Daoy (cell line): Measurements from ENCODE around the gene TCP11L1. TPM values are rescaled to one million over a fixed set of nuclear protein-coding genes. Genes with fewer than 3 reads are reported as not detected.
A peak's percentile ranks its signal among the peaks of the same experiment; 100 is the strongest.

Experiments used
- DNase-seq: peaks from one replicate; pipeline ENCODE4 v3.0.0-alpha.2; 2015; ENCODE audit warnings: low read depth
- total RNA-seq: library from RNA; depleted of rRNA; stranded (reverse); fragments of >200 nt; shearing (Covaris generic); gene quantifications from 2 replicates; pipeline ENCODE4 v1.2.3, GENCODE V29; 2014; rRNA removed

Gene TCP11L1, protein sequence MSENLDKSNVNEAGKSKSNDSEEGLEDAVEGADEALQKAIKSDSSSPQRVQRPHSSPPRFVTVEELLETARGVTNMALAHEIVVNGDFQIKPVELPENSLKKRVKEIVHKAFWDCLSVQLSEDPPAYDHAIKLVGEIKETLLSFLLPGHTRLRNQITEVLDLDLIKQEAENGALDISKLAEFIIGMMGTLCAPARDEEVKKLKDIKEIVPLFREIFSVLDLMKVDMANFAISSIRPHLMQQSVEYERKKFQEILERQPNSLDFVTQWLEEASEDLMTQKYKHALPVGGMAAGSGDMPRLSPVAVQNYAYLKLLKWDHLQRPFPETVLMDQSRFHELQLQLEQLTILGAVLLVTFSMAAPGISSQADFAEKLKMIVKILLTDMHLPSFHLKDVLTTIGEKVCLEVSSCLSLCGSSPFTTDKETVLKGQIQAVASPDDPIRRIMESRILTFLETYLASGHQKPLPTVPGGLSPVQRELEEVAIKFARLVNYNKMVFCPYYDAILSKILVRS
- 17.3 and 19.7 TPM in 2 replicates for total RNA-seq

GRCh38 chr11:33039274-33040032, at the start of gene TCP11L1:
Gene TCP11L1, plus strand, starts transcription at chr11:33039572. Its CDS starts 4,202 bp downstream, at chr11:33043774.
- peak; percentile 97 for DNase-seq

GRCh38 chr11:32990481-32990880, 48.9 kb upstream of the TCP11L1 start:
- DNase-seq: no peak

GRCh38 chr11:32991427-32991826, 47.9 kb upstream of the TCP11L1 start:
- DNase-seq: no peak

GRCh38 chr11:32991898-32992297, 47.5 kb upstream of the TCP11L1 start:
- no peak for DNase-seq

- DNase-seq: peak; percentile 23
Observed at GRCh38 chr11:33000181-33000580, 39.2 kb upstream of the TCP11L1 start.

DNA sequence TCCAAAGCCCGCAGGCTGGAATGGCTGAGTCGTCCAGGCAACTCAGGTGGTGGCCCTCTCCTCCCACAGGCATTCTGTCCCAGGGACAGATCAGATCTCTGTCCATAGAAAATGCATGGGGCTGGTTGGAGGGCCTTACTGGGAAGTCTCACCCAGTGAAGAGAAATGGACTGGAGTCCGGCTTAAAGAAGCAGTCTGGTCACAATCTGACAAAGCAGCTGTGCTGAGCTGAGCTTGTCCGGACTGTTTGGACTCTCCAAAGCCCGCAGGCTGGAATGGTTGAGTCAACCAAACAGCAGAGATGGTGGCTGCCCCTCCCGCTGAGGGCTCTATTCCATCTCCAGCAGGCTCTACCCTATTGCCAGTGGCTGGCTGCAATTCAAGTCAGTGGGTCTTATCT, 38.1 kb upstream of the TCP11L1 start:
- no peak for DNase-seq

GRCh38 chr11:33001751-33002542, 37.4 kb upstream of the TCP11L1 start:
- DNase-seq: no peak

DNA sequence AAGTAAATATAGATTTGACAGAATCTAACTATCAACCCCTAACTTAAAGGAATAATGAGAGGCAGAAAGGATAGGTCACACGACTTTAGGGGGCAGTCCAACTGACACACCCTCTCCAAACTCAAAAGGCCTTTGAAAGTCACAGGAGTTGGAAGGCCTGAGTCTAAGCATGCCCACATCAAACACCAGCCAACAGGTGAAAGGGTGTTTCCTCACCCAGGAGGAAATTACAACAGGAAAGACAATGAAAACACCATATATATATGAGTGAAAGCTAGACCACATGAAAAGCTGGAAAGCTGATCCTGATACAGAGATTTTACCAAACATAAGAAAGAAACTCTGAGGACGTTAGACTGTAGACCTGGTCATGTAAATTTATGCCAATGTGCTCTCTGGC, 34.2 kb upstream of the TCP11L1 start:
- DNase-seq: no peak

DNA sequence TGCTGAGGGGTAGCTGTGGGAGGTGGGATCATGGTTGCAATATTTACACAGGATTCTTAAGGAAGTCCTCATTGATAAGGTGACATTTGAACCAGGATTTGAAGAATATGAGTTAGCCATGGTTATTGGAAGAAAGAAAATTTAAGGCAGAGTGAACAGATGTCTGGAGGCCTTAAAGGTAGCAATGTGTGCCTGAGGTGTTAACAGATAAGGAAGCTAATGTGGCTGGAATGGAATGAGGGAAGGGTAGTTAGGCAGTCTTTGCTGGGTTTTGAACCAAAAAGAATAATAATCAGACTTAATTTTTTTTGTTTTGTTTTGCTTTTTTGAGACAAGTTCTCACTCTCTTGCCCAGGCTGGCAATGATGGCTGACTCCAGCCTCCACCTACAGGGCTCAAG, 33.4 kb upstream of the TCP11L1 start:
- DNase-seq: no peak

DNA sequence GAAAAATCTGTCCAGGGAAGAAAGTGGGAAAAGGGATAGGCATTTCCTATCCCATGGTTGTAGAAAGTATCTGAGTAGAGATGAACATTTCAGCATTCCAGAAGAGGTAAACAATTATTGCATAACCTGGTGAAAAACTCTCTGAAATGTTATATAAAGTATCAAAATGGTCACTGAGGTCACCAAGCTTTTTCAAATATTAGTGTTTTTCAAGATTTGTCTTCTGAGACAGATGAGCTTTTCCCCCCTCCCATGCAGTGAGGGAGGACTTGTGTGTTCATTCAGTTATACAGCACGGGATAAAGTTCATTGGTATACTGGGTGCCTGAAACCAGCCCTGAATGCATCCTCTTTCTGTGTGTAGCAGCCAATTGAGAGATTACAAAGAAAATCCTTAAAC, 25.6 kb upstream of the TCP11L1 start:
- DNase-seq: no peak

DNA sequence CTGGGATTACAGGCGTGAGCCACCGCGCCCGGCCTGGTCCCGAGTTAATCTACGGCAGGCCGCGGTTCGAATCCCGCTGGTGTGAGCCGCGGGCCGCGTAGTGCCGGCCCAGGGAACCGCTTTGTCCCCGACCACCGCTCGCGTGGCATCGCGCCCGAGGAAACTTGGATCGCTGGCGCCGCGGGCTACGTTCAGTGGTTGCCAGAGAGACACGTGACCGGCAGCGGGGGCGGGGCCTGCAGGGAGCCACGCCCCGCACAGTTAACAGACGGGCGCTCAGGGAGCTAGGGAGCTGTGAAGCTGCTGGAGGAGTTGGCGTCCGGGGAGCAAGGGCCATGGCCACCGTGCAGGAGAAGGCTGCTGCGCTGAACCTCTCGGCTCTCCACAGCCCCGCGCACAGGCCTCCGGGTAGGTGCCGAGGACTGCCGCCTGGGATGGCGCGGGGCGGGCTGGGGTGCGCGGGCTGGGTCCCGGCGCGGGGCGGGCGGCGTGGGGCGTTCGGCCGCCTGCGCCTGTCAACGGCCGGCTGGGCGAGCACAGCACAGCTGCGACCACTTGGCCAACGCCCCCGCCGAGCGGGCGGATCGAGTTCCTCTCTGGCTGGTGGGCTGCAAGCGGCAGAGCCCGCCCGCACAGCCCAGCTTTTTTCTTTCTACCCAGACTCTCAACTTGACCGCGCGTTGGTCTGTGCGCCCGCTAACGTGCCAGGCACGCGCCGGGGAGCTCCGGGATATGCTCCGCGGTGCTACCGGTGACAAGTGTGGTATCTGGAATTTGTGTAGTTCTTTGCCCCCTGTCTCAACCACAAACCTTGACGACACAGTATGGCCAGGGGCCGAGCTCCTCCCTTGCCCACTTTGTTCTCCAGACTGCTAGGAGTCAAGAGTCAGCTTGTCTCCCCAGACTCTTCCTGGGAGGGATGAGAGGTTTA, 23.5 kb upstream of the TCP11L1 start, which contains the start of gene DEPDC7:
Gene DEPDC7, plus strand, starts transcription at position 258 of the 931 bp plus-strand sequence. Its CDS starts 78 bp downstream, at position 336.
- peak; percentile 94 for DNase-seq

DNA sequence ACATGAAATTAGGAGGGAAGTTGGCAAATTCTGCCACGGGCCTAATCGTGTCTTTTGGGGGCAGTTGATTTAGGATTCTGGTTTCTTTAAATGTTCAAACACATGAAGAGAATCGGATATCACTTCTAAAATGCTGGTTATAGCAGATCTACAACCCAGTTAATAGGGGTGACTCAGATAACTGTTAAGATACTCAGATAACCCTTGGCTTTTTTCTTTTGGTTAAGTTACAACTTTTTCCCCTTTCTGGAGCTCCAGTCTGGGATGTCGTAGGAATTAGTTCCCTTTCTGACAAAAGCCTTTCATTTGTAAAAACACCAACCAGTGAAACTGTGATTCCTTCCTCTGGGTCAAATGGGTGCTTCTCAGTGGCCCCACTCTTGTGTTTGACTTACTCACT, 22.7 kb upstream of the TCP11L1 start:
- no peak for DNase-seq

- no peak for DNase-seq
Observed at GRCh38 chr11:33017478-33017877, 21.9 kb upstream of the TCP11L1 start.

DNA sequence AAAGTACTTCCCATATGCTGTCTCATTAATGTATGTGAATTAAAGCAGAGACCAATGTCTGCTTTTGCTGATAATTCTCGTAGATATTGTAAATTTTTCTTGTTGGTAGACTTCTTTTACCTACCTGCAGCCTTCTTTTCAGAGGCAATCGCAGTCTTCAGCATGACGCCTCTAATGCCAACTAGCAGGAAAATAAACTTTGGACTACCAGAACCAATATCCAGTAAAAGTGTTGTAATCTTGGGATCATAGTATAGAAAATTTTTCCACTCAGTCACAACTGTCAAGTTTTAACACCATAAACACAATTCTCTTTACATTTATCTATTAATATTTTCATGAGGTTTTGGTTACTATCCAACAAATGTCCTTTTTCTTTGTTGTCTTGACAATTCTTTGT, 21.4 kb upstream of the TCP11L1 start:
- no peak for DNase-seq

DNA sequence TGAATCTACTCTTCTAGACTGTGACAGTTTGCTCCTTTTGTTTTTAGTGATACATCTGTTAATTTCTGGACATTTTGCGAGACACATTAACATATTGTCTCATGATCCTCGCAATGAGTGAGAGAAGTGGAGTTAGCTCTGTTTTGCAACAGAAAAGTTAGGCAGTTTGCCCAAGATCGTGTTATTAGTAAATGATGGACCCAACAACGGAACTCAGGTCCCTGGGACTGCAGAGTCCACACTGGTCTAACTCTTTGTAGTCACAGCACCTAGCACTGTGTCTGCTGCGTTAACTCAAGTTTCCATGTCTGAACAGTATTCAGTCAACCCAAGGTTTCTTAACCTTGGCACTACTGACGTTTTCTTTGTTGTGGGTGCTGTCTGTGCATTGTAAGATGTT, 20.5 kb upstream of the TCP11L1 start:
- DNase-seq: no peak

DNA sequence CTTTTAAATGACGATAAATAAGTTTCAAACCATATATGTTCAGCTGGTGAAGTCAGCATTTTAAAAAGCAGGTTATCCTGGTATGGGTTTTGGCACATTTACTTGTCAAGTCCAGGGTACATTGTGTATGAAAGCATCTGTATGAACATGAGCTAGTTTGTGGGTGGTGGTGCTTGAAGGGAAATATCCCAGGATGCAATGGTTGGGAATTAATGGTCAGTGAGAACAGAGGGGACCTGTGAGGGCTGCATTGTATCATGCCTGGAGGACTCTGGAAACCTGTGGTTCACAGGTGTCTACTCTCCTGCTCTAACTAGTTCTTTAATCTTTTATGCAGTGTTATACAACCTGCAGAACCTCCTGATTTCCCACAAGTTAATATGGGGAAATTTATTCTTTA, 17.9 kb upstream of the TCP11L1 start:
- no peak for DNase-seq

DNA sequence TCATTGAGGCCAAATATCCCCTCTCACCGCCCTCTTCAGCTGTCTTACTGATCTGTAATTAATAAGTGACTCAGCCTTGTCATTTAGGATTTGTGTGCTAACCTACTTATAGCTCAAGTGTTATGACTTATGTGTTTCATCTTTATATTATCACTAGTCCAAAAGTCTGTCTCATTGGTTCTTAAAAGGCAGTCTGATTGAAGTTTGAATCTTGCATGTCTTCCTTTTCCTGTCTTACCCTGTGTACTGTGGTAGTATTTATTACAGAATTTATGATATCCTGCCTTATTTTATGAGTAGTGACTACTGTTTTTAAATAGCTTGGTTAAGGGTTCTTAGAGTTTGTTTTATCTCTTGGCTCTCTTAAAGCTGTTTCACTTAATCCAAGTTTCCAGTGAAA, 17.4 kb upstream of the TCP11L1 start:
- DNase-seq: no peak

DNA sequence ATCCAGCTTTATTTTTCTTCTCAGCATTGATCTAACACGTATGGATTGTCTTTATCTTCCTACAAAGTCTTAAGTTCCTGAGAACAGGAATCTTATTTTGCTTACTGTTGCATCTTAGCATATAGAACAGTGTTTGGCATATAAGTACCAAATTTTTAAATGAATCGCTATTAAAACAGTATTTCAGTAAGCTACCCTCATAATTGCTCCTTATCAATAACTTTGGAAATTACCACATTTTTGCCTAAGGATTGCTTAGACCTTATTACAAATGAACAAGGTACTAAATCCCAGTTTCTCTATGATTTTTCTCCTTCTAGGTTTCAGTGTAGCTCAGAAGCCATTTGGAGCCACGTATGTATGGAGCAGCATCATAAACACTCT, 14.0 kb upstream of the TCP11L1 start:
- DNase-seq: no peak

DNA sequence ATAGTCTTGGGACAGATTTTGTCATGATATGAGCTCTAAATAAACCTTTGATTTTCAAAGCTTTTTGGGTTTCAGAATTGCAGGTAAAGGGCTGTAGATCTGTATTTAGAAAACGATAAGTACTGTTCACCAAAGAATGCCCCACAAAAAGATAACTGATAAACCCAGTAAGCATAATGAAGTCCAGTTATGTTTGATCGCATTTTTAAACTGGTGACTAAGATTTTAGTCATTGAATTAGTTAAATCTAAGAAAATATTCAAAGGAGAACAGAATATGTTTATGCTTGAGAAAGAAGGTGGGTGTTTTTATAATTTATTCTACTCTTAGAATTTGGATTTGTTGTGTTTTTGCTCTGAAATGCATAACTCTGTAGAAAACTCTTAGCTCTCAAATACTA, 12.1 kb upstream of the TCP11L1 start:
- DNase-seq: no peak

GRCh38 chr11:33027846-33028536, 11.4 kb upstream of the TCP11L1 start:
- no peak for DNase-seq
